Endodermal cell (in vitro differentiated cells): ENCODE results near the gene CLDN10. TPM values are rescaled to one million over a fixed set of nuclear protein-coding genes. Genes with fewer than 3 reads are reported as not detected.

ENCODE experiments used
- DNase-seq: peaks from one replicate; pipeline ENCODE4 v3.0.0-alpha.2; 2017
- H3K27ac ChIP-seq: 2 replicates; pipeline ENCODE4 v1.5.1; 2013; ENCODE audit warnings: mild to moderate bottlenecking, low read depth, low read length, moderate library complexity
- H3K27me3 ChIP-seq: 2 replicates; pipeline ENCODE4 v1.6.1; 2013; ENCODE audit warnings: mild to moderate bottlenecking, low read length, moderate library complexity; ENCODE audit not compliant: insufficient read depth, control insufficient read depth, poor library complexity, severe bottlenecking
- H3K36me3 ChIP-seq: 2 replicates; pipeline ENCODE4 v1.7.0; 2013; ENCODE audit warnings: mild to moderate bottlenecking, low read length, moderate library complexity; ENCODE audit not compliant: control insufficient read depth, insufficient read depth
- H3K4me1 ChIP-seq: one replicate; pipeline ENCODE4 v1.7.0; 2013; ENCODE audit warnings: low read length; ENCODE audit not compliant: control insufficient read depth, insufficient read depth
- H3K4me3 ChIP-seq: 2 replicates; pipeline ENCODE4 v1.5.1; 2013; ENCODE audit warnings: mild to moderate bottlenecking, low read length, moderate library complexity
- H3K9ac ChIP-seq: 2 replicates; pipeline ENCODE4 v1.6.1; 2013; ENCODE audit warnings: mild to moderate bottlenecking, low read length, moderate library complexity; ENCODE audit not compliant: poor library complexity, severe bottlenecking; ENCODE audit errors: extremely low read depth
- H3K9me3 ChIP-seq: 2 replicates; pipeline ENCODE4 v1.6.1; 2013; ENCODE audit warnings: mild to moderate bottlenecking, low read length, moderate library complexity; ENCODE audit not compliant: control insufficient read depth
- H3K27ac Mint-ChIP-seq: 2 replicates; pipeline ENCODE4 v1.8.0; 2020; ENCODE audit warnings: mixed read lengths
- H3K27me3 Mint-ChIP-seq: 2 replicates; pipeline ENCODE4 v1.8.0; 2021; ENCODE audit warnings: mild to moderate bottlenecking, mixed read lengths; ENCODE audit not compliant: insufficient read depth
- H3K36me3 Mint-ChIP-seq: 2 replicates; pipeline ENCODE4 v1.8.0; 2020; ENCODE audit warnings: low read depth, mixed read lengths
- H3K4me1 Mint-ChIP-seq: 2 replicates; pipeline ENCODE4 v1.8.0; 2020; ENCODE audit warnings: mixed read lengths
- H3K4me3 Mint-ChIP-seq: 2 replicates; pipeline ENCODE4 v1.8.0; 2020; ENCODE audit warnings: mild to moderate bottlenecking, moderate library complexity, mixed read lengths
- H3K9me3 Mint-ChIP-seq: 2 replicates; pipeline ENCODE4 v1.8.0; 2020; ENCODE audit warnings: mild to moderate bottlenecking, mixed read lengths
- CTCF ChIP-seq: fragments of 200-600 bp; sonication (generic); conservative IDR thresholded peaks from 2 replicates; pipeline ENCODE4 v1.5.0; 2021; ENCODE audit warnings: antibody characterized with exemption, mild to moderate bottlenecking
- WGBS, 2 experiments: methylation state at CpG; one replicate each; pipeline versions ENCODE4 v1.1.5 to v1.1.7; 2013; ENCODE audit warnings: missing lambda C conversion rate in 2 of 2, mixed read lengths in 1 of 2; ENCODE audit not compliant: insufficient coverage in 1 of 2, insufficient read length in 1 of 2; 5-methylcytosine and 5-hydroxymethylcytosine counted together
- total RNA-seq, 2 donors: library from RNA; stranded (reverse); fragmentation: NEBNext Ultra II Directional in 1 of 2; extraction: Animal tissue kit (Norgen Biotek cat#: 25700) in 1 of 2; gene quantifications; 2 replicates in 1 of 2; 3 replicates in 1 of 2; pipeline ENCODE4 v1.2.1, GENCODE V29; 2021

Gene CLDN10
- total RNA-seq, 2 donors from 2014 or later: 4.6 to 10.6 TPM

DNA sequence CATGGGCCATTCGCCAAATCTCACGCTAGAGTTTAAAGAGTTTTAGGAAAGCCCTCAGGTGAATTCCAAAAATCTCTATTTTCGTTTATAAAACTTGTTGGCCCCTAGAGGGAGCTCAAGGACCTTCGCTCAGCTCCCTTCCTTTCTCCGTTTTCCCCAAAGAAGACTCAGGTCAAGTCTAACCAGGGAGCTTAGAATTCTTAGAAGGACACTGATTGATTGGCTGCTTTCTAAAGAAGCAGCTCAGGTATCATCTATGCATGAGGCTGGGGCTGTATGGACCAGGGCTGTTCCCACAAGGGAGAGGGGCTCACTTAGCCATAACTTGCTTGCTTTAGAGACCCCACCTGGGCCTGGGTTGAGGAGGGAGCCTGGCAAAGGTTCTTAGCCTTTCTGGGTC is 71.5 kb downstream of the CLDN10 start:
- peak; percentile 63 for DNase-seq
- Histone ChIP-seq H3K4me3 (no peak overlapping the region), H3K9ac (no peak overlapping the region), H3K4me1 (no peaks in the 10 kb centered on the region), H3K27ac (no peak overlapping the region), H3K9me3 (no peaks in the 10 kb centered on the region), H3K27me3 (no peaks in the 10 kb centered on the region), H3K36me3 (peaks cover 78% of the 10 kb centered on the region)
- Mint-ChIP-seq H3K4me3 (no peak overlapping the region), H3K27ac (peak overlapping the region; percentile 39), H3K9me3 (no peaks in the 10 kb centered on the region), H3K4me1 (peaks cover 1% of the 10 kb centered on the region), H3K36me3 (peaks cover 61% of the 10 kb centered on the region), H3K27me3 (no peaks in the 10 kb centered on the region)
- TF ChIP-seq CTCF: peak; percentile 82
- 35 to 48% methylated on average over 4 to 5 of the region's 5 CpGs for WGBS, 2 experiments

DNA sequence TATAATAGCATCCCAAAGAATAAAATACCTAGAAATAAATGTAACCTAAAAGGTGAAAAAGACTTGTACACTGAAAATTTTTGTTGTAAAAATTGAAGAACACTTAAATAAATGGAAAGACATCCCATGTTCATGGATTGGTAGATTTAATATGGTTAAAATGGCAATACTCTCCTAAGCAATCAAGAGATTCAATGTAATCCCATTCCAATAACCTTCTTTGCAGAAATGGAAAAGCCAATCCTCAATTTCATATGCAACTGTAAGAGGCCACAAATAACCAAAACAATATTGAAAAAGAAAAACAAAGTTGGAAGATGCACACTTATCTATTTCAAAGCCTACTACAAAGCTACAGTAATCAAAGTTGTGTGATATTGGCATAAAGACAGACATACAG is 74.2 kb downstream of the CLDN10 start:
- H3K36me3 Mint-ChIP-seq: peaks cover 67% of the 10 kb centered on the region

GRCh38 chr13:95627590-95627989 is 75.1 kb downstream of the CLDN10 start:
- Mint-ChIP-seq H3K9me3 (no peaks in the 10 kb centered on the region), H3K36me3 (peaks cover 66% of the 10 kb centered on the region), H3K27ac (no peak overlapping the region), H3K4me3 (no peak overlapping the region), H3K27me3 (no peaks in the 10 kb centered on the region), H3K4me1 (peaks cover 1% of the 10 kb centered on the region)
- H3K27ac ChIP-seq: no peak overlapping the region
- no peak for TF ChIP-seq CTCF
- DNase-seq: no peak
- no peak overlapping the region for H3K4me3 ChIP-seq
- H3K4me1 ChIP-seq: no peaks in the 10 kb centered on the region
- WGBS, 2 experiments: 97 to 100% methylated on average over 1 of the region's 1 CpG
- H3K27me3 ChIP-seq: no peaks in the 10 kb centered on the region
- no peak overlapping the region for H3K9ac ChIP-seq
- no peaks in the 10 kb centered on the region for H3K9me3 ChIP-seq
- peaks cover 78% of the 10 kb centered on the region for H3K36me3 ChIP-seq

More for the DNA sequence above, 74.2 kb downstream of the CLDN10 start:
- Histone ChIP-seq H3K4me1 (no peaks in the 10 kb centered on the region), H3K9ac (no peak overlapping the region), H3K27me3 (no peaks in the 10 kb centered on the region), H3K27ac (no peak overlapping the region), H3K9me3 (no peaks in the 10 kb centered on the region), H3K4me3 (no peak overlapping the region), H3K36me3 (peaks cover 78% of the 10 kb centered on the region)
- H3K4me3 Mint-ChIP-seq: no peak overlapping the region
- H3K9me3 Mint-ChIP-seq: no peaks in the 10 kb centered on the region
- no peaks in the 10 kb centered on the region for H3K27me3 Mint-ChIP-seq
- no peak overlapping the region for H3K27ac Mint-ChIP-seq
- no peak for DNase-seq
- TF ChIP-seq CTCF: no peak
- peaks cover 1% of the 10 kb centered on the region for H3K4me1 Mint-ChIP-seq
